ENCODE results near the gene IDI1.
"Not testable (repeated sequence)": the region's sequence is repeated elsewhere in the genome, so short reads cannot be mapped to it uniquely, and the experiment has no call there.

IDI1 gene

GRCh38 chr10:1036341-1036791 is 12.6 kb downstream of the IDI1 start:
- in situ Hi-C loops (cut with MboI; ENCODE audit: low sequenced_read_pairs), result no loop called here

- in situ Hi-C loops (cut with MboI; ENCODE audit: low sequenced_read_pairs), result no loop called here
Measured at GRCh38 chr10:1035201-1035600, 13.7 kb downstream of the IDI1 start.

GRCh38 chr10:1034758-1035157 is 14.2 kb downstream of the IDI1 start:
- in situ Hi-C loops (cut with MboI; ENCODE audit: low sequenced_read_pairs), result no loop called here

GRCh38 chr10:1033601-1034000 is 15.3 kb downstream of the IDI1 start:
- in situ Hi-C loops (cut with MboI; ENCODE audit: low sequenced_read_pairs), result no loop called here

- in situ Hi-C loops (cut with MboI; ENCODE audit: low sequenced_read_pairs), result no loop called here
Measured at GRCh38 chr10:1029838-1030237, 19.1 kb downstream of the IDI1 start.

- in situ Hi-C loops (cut with MboI; ENCODE audit: low sequenced_read_pairs), result no loop called here
Measured at GRCh38 chr10:1026578-1026977, 22.3 kb downstream of the IDI1 start.

- in situ Hi-C loops (cut with MboI; ENCODE audit: low sequenced_read_pairs), result no loop called here
Measured at GRCh38 chr10:1025683-1026082, 23.2 kb downstream of the IDI1 start, which contains the start of gene IDI2. Gene IDI2 (minus strand): TSS chr10:1025859. CDS start chr10:1024723, 1,136 bp downstream.

GRCh38 chr10:1024103-1024502 is 24.8 kb downstream of the IDI1 start:
- in situ Hi-C loops (cut with MboI; ENCODE audit: low sequenced_read_pairs), result no loop called here

GRCh38 chr10:1022413-1022812 is 26.5 kb downstream of the IDI1 start:
- in situ Hi-C loops (cut with MboI; ENCODE audit: low sequenced_read_pairs), result no loop called here

- in situ Hi-C loops (cut with MboI; ENCODE audit: low sequenced_read_pairs), result no loop called here
Measured at GRCh38 chr10:1020958-1021357, 28.0 kb downstream of the IDI1 start.

GRCh38 chr10:1020460-1020859 is 28.5 kb downstream of the IDI1 start:
- in situ Hi-C loops (cut with MboI; ENCODE audit: low sequenced_read_pairs), result no loop called here

- in situ Hi-C loops (cut with MboI; ENCODE audit: low sequenced_read_pairs), result no loop called here
Measured at GRCh38 chr10:1019362-1019761, 29.6 kb downstream of the IDI1 start.

GRCh38 chr10:1015688-1016087 is 33.2 kb downstream of the IDI1 start:
- in situ Hi-C loops (cut with MboI; ENCODE audit: low sequenced_read_pairs), result no loop called here

- in situ Hi-C loops (cut with MboI; ENCODE audit: low sequenced_read_pairs), result no loop called here
Measured at GRCh38 chr10:1011696-1012095, 37.2 kb downstream of the IDI1 start.

- in situ Hi-C loops (cut with MboI; ENCODE audit: low sequenced_read_pairs), result no loop called here
Measured at GRCh38 chr10:1010703-1011102, 38.2 kb downstream of the IDI1 start.

GRCh38 chr10:1009947-1010346 is 39.0 kb downstream of the IDI1 start:
- in situ Hi-C loops (cut with MboI; ENCODE audit: low sequenced_read_pairs), result not testable (repeated sequence)

- in situ Hi-C loops (cut with MboI; ENCODE audit: low sequenced_read_pairs), result no loop called here
Measured at GRCh38 chr10:1009071-1009494, 39.8 kb downstream of the IDI1 start.

- in situ Hi-C loops (cut with MboI; ENCODE audit: low sequenced_read_pairs), result no loop called here
Measured at GRCh38 chr10:1007583-1007982, 41.3 kb downstream of the IDI1 start.

GRCh38 chr10:1006573-1006972 is 42.3 kb downstream of the IDI1 start:
- in situ Hi-C loops (cut with MboI; ENCODE audit: low sequenced_read_pairs), result no loop called here

GRCh38 chr10:1003884-1004670 is 44.8 kb downstream of the IDI1 start:
- in situ Hi-C loops (cut with MboI; ENCODE audit: low sequenced_read_pairs), result no loop called here

- in situ Hi-C loops (cut with MboI; ENCODE audit: low sequenced_read_pairs), result no loop called here
Measured at GRCh38 chr10:1002425-1003006, 46.4 kb downstream of the IDI1 start.

GRCh38 chr10:997266-998022 is 51.5 kb downstream of the IDI1 start:
- in situ Hi-C loops (cut with MboI; ENCODE audit: low sequenced_read_pairs), result no loop called here
